Vagina (tissue), 2 donors: Measurements from ENCODE around the gene CLP1.

Experiments
- POLR2A ChIP-seq, 2 donors: fragments of 450-650 bp; IDR thresholded peaks; one replicate each; pipeline ENCODE4 v1.6.1; 2017; ENCODE audit warnings: antibody characterized with exemption in 2 of 2, mild to moderate bottlenecking in 2 of 2, moderate library complexity in 2 of 2
- POLR2AphosphoS5 ChIP-seq, 2 donors: sonication (generic); formaldehyde crosslinking; IDR thresholded peaks; one replicate each; pipeline ENCODE4 v1.9.0; 2017; ENCODE audit warnings: antibody characterized with exemption in 2 of 2, mild to moderate bottlenecking in 2 of 2, low read depth in 1 of 2; ENCODE audit not compliant: insufficient read depth in 1 of 2
- TF ChIP-seq, protein P1 (sequence below), 3 experiments: fragments of 450-650 bp in 2 of 3; fragments of 200-600 bp in 1 of 3; sonication (generic) in 1 of 3; IDR thresholded peaks; one replicate each; pipeline ENCODE4 v1.5.1; 2017 to 2019; ENCODE audit warnings: antibody characterized with exemption in 3 of 3, mild to moderate bottlenecking in 2 of 3, moderate library complexity in 2 of 3

DNA sequence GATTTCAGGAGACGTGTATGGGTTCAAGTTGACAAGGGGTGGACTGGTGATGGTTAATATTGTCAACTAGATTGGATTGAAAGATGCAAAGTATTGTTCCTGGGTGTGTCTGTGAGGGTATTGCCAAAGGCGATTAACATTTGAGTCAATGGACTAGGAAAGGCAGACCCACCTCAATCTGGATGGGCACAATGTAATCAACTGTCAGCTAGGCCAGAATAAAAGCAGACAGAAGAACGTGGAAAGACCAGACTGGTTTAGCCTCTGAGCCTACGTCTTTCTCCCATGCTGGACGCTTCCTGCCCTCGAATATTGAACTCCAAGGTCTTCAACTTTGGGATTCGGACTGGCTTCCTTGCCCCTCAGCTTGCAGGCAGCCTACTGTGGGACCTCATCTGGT, 6.2 kb upstream of the CLP1 start:
- TF ChIP-seq, protein P1, sequence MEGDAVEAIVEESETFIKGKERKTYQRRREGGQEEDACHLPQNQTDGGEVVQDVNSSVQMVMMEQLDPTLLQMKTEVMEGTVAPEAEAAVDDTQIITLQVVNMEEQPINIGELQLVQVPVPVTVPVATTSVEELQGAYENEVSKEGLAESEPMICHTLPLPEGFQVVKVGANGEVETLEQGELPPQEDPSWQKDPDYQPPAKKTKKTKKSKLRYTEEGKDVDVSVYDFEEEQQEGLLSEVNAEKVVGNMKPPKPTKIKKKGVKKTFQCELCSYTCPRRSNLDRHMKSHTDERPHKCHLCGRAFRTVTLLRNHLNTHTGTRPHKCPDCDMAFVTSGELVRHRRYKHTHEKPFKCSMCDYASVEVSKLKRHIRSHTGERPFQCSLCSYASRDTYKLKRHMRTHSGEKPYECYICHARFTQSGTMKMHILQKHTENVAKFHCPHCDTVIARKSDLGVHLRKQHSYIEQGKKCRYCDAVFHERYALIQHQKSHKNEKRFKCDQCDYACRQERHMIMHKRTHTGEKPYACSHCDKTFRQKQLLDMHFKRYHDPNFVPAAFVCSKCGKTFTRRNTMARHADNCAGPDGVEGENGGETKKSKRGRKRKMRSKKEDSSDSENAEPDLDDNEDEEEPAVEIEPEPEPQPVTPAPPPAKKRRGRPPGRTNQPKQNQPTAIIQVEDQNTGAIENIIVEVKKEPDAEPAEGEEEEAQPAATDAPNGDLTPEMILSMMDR (IDR thresholded peaks at IDR 0.05): no peak
- TF ChIP-seq POLR2AphosphoS5 (IDR thresholded peaks at IDR 0.05; ENCODE audit: insufficient read depth in 1 of 2, low read depth in 1 of 2) (no peak), POLR2A (IDR thresholded peaks at IDR 0.05) (no peak)
